Stimulated activated naive CD8-positive, alpha-beta T cell treated with anti-CD3 and anti-CD28 coated beads, Interleukin-15, amount 100 ng/mL, for 72 hours (primary cell): ENCODE data around the gene PPARGC1A.

Experiments used
- ATAC-seq: fragments of 150-1000 bp; cut with Tn5 transposase; 2 replicates; pipeline ENCODE4 v1.10.0; 2021; ENCODE audit warnings: mild to moderate bottlenecking, moderate library complexity
- DNase-seq, 2 donors: peaks; one replicate each; pipeline ENCODE4 v3.0.0; 2021 to 2022
- H3K27ac Mint-ChIP-seq, 2 donors: one replicate each; pipeline ENCODE4 v1.8.0; 2022; ENCODE audit warnings: mild to moderate bottlenecking in 2 of 2, mixed read lengths in 2 of 2, moderate library complexity in 2 of 2
- H3K27me3 Mint-ChIP-seq: one replicate; pipeline ENCODE4 v1.8.0; 2022; ENCODE audit warnings: mixed read lengths
- H3K4me1 Mint-ChIP-seq: one replicate; pipeline ENCODE4 v1.8.0; 2022; ENCODE audit warnings: mild to moderate bottlenecking, mixed read lengths
- H3K4me3 Mint-ChIP-seq, 2 donors: one replicate each; pipeline ENCODE4 v1.8.0; 2022; ENCODE audit warnings: mild to moderate bottlenecking in 2 of 2, mixed read lengths in 2 of 2, moderate library complexity in 1 of 2
- H3K9me3 Mint-ChIP-seq, 2 donors: one replicate each; pipeline ENCODE4 v1.8.0; 2022; ENCODE audit warnings: mixed read lengths in 2 of 2

PPARGC1A gene

DNA sequence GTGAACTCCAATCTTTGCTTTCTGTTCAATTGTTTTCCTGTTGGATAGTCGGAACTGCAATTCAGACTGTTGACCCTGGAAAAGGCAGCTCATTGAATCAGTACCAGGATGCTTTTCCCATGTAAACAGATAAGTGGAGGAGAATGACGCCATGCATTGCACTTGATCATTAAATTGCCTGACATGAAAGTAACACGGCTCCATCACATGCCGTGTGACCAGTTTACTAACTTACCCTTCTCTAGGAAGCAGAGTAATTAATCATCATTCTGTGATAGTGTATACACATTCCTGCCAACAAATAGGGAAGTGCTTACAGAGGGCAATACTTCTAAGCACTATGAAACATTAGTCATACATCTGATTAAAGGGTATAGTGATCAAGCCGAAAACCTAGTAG, 101.4 kb downstream of the PPARGC1A start:
- Mint-ChIP-seq H3K4me3 (no peak overlapping the region), H3K27ac (no peak overlapping the region), H3K4me1 (no peaks in the 10 kb centered on the region), H3K9me3 (peaks cover 0 to 18% of the 10 kb centered on the region in 2 donors), H3K27me3 (no peaks in the 10 kb centered on the region)
- no peak for ATAC-seq
- DNase-seq = no peak

DNA sequence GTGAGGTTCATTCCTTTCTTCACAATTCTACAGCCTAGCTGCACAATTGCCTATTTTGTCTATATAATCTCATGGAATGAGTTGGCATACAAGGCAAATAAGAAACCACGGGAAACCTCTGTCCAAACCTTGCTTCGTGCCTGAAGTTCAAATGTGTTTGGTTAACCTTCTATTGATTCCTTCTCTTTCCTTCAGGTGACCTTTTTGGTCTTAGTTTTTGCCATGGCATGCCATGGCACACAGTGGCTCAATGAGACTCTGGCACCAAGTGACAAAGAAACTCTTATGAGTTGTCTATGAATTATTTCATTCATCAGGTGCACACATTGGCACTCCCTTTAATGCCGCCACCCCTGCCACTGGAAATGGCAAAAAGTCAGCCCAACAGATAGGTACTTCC, 101.8 kb downstream of the PPARGC1A start:
- DNase-seq (no peak), ATAC-seq (no peak)
- H3K27me3 Mint-ChIP-seq = no peaks in the 10 kb centered on the region
- H3K4me1 Mint-ChIP-seq = no peaks in the 10 kb centered on the region
- no peak overlapping the region for H3K27ac Mint-ChIP-seq
- H3K4me3 Mint-ChIP-seq = no peak overlapping the region
- H3K9me3 Mint-ChIP-seq = peaks cover 0 to 18% of the 10 kb centered on the region in 2 donors

DNA sequence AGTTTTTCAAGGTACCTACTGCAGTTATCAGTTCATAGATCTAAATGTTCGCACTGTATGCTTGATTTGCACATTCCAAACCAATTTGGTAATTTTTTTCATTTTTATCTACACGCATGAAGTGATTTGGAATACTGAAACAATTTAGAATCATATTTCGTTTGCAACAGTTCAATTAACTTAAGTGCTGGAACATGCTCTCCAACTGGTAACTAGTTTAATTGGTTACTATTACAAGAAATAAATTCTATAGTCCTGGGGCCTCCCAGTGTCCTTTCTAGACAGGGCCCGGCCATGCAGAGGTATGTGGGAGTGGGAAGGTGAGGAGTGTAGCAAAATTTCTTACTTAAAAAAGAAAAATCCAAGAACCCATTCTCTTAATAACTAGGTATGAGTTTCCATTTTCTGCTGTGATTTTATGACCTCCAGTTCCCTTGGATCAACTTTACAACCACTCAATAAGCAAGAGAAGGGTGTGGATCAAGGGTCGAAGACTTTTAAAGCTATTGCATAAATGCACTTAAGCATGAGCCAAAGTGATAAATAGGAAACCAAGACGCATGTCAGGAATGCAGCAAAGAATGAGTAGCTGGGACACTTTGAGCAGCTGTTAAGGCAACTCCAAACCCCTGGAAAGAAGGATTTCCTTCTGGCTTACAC, 106.9 kb downstream of the PPARGC1A start:
- peaks cover 6 to 11% of the 10 kb centered on the region in 2 donors for H3K9me3 Mint-ChIP-seq
- no peaks in the 10 kb centered on the region for H3K4me1 Mint-ChIP-seq
- ATAC-seq (no peak), DNase-seq (no peak)
- no peaks in the 10 kb centered on the region for H3K27me3 Mint-ChIP-seq
- no peak overlapping the region for H3K4me3 Mint-ChIP-seq
- H3K27ac Mint-ChIP-seq = no peak overlapping the region

- ATAC-seq = no peak
- DNase-seq = no peak
- H3K27ac Mint-ChIP-seq = no peak overlapping the region
- H3K4me1 Mint-ChIP-seq = no peaks in the 10 kb centered on the region
- H3K27me3 Mint-ChIP-seq = no peaks in the 10 kb centered on the region
- no peak overlapping the region for H3K4me3 Mint-ChIP-seq
- H3K9me3 Mint-ChIP-seq = peaks cover 8 to 11% of the 10 kb centered on the region in 2 donors
Measured at GRCh38 chr4:23779839-23780238, 110.0 kb downstream of the PPARGC1A start.

DNA sequence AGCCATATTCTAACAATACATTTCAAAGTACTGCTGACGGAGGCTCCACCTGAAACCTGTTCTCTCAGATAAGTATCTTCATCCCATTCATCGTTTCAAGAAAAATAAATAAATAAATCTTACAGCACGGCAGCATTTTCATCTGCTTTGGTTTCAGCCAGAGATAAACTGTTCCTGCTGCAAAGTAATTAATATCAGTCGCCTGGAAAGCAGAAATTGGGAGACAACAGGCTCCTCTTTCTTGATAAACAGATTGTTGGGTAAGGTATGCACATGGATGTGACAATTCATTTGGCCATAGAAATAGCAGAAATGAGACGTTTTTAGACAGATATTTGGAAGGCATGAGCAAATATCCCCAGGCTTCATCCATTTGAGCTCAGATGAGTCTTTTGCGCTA, 110.4 kb downstream of the PPARGC1A start:
- H3K4me1 Mint-ChIP-seq = no peaks in the 10 kb centered on the region
- peaks cover 8 to 11% of the 10 kb centered on the region in 2 donors for H3K9me3 Mint-ChIP-seq
- H3K27ac Mint-ChIP-seq = no peak overlapping the region
- no peak overlapping the region for H3K4me3 Mint-ChIP-seq
- no peaks in the 10 kb centered on the region for H3K27me3 Mint-ChIP-seq
- ATAC-seq (no peak), DNase-seq (no peak)

DNA sequence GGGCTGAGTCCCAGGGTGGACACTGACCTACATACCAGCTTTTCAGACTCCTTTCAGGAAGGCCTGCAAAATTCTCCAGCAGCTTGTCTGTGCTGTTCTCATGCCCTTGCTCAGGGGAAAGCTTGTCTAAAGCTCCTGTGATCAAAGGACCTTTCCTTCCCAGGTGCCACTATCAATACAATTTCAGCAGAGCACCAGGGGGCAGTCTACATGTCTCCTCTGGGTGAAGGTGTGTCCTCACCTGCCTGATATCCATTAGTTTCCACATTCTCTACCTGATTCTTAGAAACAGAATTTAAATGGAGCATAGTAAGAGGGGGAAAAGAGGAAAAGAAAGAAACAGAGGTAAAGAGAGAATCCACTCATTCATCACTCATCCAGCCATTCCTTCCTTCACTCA, 114.2 kb downstream of the PPARGC1A start:
- H3K9me3 Mint-ChIP-seq = peaks cover 8 to 11% of the 10 kb centered on the region in 2 donors
- ATAC-seq (no peak), DNase-seq (no peak)
- H3K27ac Mint-ChIP-seq = no peak overlapping the region
- no peak overlapping the region for H3K4me3 Mint-ChIP-seq
- H3K27me3 Mint-ChIP-seq = no peaks in the 10 kb centered on the region
- no peaks in the 10 kb centered on the region for H3K4me1 Mint-ChIP-seq

GRCh38 chr4:23774909-23775308, 114.9 kb downstream of the PPARGC1A start:
- DNase-seq (no peak), ATAC-seq (no peak)
- Mint-ChIP-seq H3K27me3 (no peaks in the 10 kb centered on the region), H3K4me1 (no peaks in the 10 kb centered on the region), H3K27ac (no peak overlapping the region), H3K9me3 (peaks cover 3 to 8% of the 10 kb centered on the region in 2 donors), H3K4me3 (no peak overlapping the region)

DNA sequence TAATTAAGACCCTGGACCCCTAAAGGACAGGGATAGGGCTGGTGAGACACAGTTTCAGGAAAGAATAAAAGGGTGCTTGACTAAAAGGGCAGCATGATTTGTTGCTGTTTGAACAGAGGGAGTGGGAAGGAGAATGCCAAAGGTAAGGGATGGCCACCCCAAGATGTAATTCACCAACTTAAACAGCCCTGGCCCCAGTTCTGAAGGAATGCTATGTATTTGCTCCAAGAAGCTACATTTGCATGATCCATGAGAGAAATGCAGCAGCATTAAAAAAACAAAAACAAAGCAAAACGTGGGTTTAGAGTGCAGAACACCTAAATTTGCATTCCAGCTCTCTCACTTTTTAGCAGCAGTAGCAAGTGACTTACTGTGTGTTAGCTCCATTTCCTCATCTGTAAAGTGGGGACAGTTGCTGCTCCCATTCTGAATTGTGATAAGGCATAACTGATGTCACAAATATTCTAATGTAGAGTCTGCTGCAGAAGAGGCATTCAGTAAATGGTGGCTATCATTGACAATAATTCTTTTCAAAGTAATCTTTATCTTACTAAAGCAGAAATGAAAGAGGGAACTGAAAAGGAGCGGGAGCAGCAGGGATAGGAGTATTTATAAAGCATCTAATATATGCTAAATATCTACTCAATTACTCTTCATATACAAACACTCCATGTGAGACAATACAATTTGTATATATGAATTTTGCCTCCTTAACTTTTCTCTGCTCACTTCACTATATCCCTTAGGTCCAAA, 115.8 kb downstream of the PPARGC1A start:
- no peak for DNase-seq
- Mint-ChIP-seq H3K27ac (no peak overlapping the region), H3K27me3 (no peaks in the 10 kb centered on the region), H3K4me3 (no peak overlapping the region), H3K4me1 (no peaks in the 10 kb centered on the region), H3K9me3 (peaks cover 0 to 8% of the 10 kb centered on the region in 2 donors)
- ATAC-seq = no peak

DNA sequence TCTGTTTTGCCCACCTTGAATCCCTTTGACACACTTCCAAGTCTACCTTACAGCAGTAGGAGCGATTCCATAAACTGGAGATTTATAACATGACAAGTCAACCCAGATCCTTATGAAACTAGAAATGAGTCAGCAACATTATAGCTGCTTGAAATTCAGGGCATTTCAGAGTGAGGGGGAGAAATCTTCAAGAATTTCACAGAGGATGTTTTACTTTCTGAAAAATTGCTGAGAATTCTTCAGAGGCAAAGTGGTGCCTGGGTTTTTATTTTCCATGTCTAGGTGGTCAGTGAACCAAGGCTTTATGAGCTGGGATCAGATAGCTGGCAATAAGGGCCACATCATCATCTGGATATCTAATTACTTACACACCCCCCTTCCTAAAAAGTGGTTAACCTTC, 119.8 kb downstream of the PPARGC1A start:
- Mint-ChIP-seq H3K4me1 (no peaks in the 10 kb centered on the region), H3K9me3 (no peaks in the 10 kb centered on the region), H3K27ac (no peak overlapping the region), H3K4me3 (no peak overlapping the region), H3K27me3 (no peaks in the 10 kb centered on the region)
- ATAC-seq = no peak
- DNase-seq = no peak

DNA sequence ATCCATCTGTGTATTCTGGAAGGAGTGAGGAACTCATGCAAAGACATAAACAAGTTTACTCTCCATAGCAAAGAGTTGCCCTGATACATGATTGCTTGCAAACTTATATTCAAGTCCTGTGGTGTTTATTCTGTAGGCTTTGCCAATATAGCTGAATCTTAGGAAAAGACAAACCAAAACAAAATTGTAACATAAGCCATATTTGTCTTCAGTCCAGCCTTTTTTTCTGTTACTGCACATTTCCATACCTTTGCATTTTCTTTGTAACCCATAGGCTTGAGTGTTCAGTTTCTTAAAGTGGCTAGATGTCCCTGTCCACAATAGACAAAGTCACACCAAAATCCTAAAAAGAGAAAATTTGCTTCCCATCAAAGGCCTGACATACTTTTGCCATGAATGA, 120.4 kb downstream of the PPARGC1A start:
- H3K4me3 Mint-ChIP-seq = no peak overlapping the region

DNA sequence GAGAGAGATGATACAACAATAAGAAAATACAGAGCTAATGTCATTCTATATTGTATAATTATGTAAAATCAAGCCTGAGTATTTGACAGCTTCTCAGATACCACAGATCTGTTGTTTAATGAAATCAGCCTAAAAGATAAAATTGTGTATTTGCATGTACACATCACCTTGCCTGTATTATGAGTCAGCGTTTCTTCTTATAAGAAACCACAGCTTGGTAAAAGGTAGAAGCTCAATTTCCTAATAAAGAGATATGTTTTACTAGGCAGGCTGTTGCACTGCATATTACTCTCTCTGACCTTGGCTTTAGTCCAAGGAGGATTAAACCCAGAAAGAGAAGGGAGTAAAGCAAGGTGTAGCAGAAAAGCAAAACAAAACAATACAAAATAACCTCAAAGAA, 121.3 kb downstream of the PPARGC1A start:
- H3K4me3 Mint-ChIP-seq = no peak overlapping the region
- H3K27me3 Mint-ChIP-seq = no peaks in the 10 kb centered on the region
- H3K4me1 Mint-ChIP-seq = no peaks in the 10 kb centered on the region
- ATAC-seq (no peak), DNase-seq (no peak)
- no peak overlapping the region for H3K27ac Mint-ChIP-seq
- peaks cover 0 to 3% of the 10 kb centered on the region in 2 donors for H3K9me3 Mint-ChIP-seq

More for the DNA sequence above, 120.4 kb downstream of the PPARGC1A start:
- DNase-seq (no peak), ATAC-seq (no peak)
- H3K27me3 Mint-ChIP-seq = no peaks in the 10 kb centered on the region
- H3K4me1 Mint-ChIP-seq = no peaks in the 10 kb centered on the region
- H3K9me3 Mint-ChIP-seq = no peaks in the 10 kb centered on the region
- H3K27ac Mint-ChIP-seq = no peak overlapping the region

DNA sequence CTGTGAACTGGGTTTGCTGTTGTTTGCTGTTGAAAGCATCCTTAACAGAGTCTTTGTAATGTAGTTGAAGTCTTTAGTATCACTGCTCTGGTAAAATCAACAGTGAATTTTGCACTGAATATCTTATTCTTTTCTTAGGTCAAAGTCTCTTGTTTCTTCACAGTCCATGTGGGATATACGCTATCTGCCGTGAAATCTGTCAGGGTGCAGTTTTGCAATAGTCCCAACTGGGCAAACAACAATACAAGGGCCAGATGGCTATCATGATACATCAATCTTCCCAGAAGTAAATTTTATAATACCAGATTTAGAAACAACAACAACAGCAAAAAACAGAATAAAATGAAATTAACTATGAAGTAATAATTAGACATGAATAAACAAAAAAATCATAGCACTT, 123.5 kb downstream of the PPARGC1A start:
- no peak overlapping the region for H3K27ac Mint-ChIP-seq
- H3K9me3 Mint-ChIP-seq = peaks cover 3 to 7% of the 10 kb centered on the region in 2 donors
- H3K4me3 Mint-ChIP-seq = no peak overlapping the region
- H3K27me3 Mint-ChIP-seq = no peaks in the 10 kb centered on the region
- DNase-seq (no peak), ATAC-seq (no peak)
- no peaks in the 10 kb centered on the region for H3K4me1 Mint-ChIP-seq

DNA sequence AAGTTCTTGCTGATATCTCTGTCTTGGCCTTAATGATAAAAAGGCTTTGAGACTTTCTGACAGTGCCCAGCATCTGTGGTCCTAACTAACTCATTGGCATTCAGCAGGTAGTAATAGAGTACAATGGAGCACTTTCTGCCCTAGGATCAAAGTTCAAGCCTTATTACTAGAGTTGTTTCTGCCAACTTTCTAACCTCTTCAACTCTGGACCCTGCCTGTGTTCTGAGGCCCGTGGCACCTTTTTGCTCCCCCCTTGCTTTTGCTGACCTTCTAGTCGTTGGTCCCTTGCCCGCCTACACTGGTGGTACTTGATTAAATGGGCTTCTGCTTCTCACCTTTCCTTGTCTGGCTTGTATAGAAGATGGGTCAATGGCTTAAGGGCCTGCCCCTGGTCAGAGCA, 126.3 kb downstream of the PPARGC1A start:
- Mint-ChIP-seq H3K4me1 (no peaks in the 10 kb centered on the region), H3K4me3 (no peak overlapping the region), H3K9me3 (peaks cover 3 to 7% of the 10 kb centered on the region in 2 donors), H3K27me3 (no peaks in the 10 kb centered on the region), H3K27ac (no peak overlapping the region)
- no peak for DNase-seq
- no peak for ATAC-seq

- Mint-ChIP-seq H3K27ac (peak overlapping the region in 1 of 2 donors; percentile 68), H3K27me3 (no peaks in the 10 kb centered on the region), H3K4me1 (no peaks in the 10 kb centered on the region), H3K9me3 (peaks cover 3 to 7% of the 10 kb centered on the region in 2 donors), H3K4me3 (no peak overlapping the region)
- no peak for ATAC-seq
- no peak for DNase-seq
Measured at GRCh38 chr4:23762551-23762950, 127.3 kb downstream of the PPARGC1A start.

GRCh38 chr4:23759066-23759465, 130.8 kb downstream of the PPARGC1A start:
- no peak for ATAC-seq
- no peak for DNase-seq
- no peaks in the 10 kb centered on the region for H3K27me3 Mint-ChIP-seq
- no peaks in the 10 kb centered on the region for H3K4me1 Mint-ChIP-seq
- no peak overlapping the region for H3K27ac Mint-ChIP-seq
- H3K4me3 Mint-ChIP-seq = no peak overlapping the region
- H3K9me3 Mint-ChIP-seq = peaks cover 3 to 16% of the 10 kb centered on the region in 2 donors

DNA sequence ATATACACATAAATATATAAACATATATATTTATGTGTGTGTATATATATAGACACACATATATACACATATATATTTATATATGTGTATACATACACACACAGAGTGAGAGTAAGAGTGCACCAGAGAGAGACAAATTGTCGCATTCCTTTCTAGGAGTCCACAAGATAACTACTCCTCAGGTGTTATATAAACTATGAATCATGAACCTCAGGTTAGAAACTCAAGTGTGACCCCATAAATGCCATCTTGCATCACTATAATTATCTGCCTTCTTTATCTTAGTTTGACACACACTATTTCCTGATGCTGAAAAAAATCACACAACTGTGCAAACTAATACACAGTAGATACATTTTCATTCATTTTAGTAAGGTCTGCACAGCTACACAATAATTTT, 135.2 kb downstream of the PPARGC1A start:
- no peaks in the 10 kb centered on the region for H3K4me1 Mint-ChIP-seq
- H3K9me3 Mint-ChIP-seq = peaks cover 0 to 9% of the 10 kb centered on the region in 2 donors
- no peak overlapping the region for H3K27ac Mint-ChIP-seq
- DNase-seq (no peak), ATAC-seq (no peak)
- no peak overlapping the region for H3K4me3 Mint-ChIP-seq
- no peaks in the 10 kb centered on the region for H3K27me3 Mint-ChIP-seq
